Left hindlimb (tissue), 1 donor: ENCODE measurements around the gene ACSS3.

ENCODE experiments used
- DNase-seq: peaks from one replicate; pipeline ENCODE4 v3.0.0-alpha.2; 2018

Gene ACSS3

GRCh38 chr12:81231574-81232368, 153.9 kb downstream of the ACSS3 start:
- DNase-seq: no peak

DNA sequence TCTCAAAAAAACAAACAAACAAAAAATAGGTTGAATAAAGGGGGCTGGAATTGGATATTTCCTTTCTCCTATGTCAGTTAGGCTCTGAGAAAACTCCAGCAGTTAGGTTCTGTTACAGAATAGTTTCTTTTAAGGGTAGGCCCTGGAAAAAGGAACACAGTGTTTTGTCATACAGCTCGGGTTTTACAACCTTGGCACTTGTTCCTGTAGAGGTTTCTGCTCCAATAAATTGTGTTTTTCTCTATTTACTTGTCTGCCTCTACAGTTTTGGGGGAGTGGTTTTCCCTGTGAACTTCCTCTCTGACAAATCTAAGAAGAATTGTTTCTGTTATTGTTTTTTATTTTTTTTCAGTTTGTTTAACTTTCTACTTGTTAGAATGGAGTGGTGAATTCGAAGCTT, 167.6 kb downstream of the ACSS3 start:
- DNase-seq: no peak

GRCh38 chr12:81245907-81246570, 168.2 kb downstream of the ACSS3 start:
- no peak for DNase-seq

DNA sequence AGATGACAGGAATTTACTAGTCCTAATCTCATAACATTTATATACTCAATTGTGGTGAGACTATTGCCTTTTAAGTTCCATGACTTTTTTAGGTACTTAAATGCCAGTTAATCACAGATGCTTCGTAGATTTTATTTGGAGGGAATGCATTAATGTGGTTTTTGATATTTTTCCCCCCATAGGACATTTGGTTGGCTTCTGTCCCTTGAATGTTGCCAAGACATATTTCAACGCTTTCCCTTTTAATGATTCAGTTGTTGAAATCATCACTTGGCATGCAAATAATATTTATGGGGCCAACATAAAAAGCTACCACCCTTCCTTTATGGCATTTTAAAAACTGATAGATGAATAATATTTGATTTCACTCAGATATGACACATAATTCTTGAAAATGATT, 172.1 kb downstream of the ACSS3 start:
- no peak for DNase-seq

GRCh38 chr12:81252228-81252627, 174.3 kb downstream of the ACSS3 start:
- DNase-seq: no peak

GRCh38 chr12:81253360-81253759, 175.5 kb downstream of the ACSS3 start:
- no peak for DNase-seq

DNA sequence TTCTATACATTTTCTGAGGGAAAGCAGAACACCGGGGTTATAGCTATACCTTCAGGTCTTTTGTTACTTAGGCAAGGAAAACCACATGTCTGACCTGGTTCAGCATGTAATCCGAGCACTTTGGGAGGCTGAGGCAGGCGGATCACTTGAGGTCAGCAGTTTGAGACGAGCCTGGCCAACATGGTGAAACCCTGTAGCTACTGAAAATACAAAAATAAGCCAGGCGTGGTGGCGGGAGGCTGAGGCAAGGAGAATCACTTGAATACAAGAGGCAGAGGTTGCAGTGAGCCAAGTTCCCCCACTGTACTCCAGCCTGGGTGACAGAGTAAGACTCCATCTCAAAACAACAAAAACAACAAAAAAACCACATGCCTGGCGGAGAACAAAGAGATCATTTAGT, 177.6 kb downstream of the ACSS3 start:
- no peak for DNase-seq

DNA sequence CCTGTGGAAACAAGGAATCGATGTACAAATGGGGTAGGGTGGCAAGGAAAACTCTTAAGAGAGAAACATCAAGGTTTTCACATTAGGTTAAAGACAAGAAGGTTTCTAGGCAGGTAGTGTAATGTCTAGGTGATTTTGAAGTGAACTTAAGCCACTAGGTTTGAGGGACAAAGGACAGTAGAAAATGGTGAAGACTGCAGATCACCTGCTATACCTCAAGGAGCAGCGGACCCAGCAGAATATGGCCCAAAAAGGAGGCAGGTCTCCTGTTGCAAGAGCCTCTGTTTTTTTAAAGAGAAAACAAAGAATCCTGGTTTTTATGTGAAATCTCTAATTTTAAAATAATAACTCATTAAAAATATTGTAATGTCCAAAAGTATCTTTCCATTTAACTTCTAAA, 178.1 kb downstream of the ACSS3 start:
- no peak for DNase-seq

- no peak for DNase-seq
Observed at GRCh38 chr12:81257947-81258551, 180.2 kb downstream of the ACSS3 start.

- no peak for DNase-seq
Observed at GRCh38 chr12:81259360-81259759, 181.5 kb downstream of the ACSS3 start.

DNA sequence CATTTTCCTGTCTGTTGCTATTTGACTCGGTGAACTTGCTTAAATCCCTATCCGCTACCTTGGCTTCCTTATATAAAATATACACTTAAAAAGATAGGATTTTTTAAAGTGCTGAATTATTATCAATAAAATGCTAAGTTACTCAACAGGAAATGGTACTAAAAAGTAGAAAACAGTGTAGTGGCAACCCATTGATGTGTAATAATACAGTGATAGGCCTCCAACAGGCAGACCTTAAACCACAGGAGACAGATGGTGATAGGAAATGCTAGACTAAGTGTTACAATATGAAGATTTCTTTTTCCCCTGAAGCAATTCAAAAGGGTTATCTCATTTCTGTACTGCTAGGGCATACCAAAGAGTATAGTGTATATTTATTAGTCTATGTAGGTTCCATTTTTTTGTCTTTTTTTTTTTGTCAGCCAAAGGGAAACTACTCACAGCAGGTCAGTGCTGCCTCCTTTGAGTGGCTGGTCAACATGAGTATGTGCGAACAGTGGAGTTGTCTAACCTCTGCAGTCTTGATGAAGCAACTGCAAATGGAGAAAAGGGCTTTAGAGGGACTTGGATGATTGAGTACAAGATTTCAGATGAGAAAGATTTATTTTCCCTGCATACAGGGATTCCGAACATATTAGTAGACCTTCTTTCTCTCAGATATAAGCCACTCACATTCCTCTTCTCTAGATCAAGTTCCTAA, 183.8 kb downstream of the ACSS3 start:
- no peak for DNase-seq

- no peak for DNase-seq
Observed at GRCh38 chr12:81263072-81263471, 185.2 kb downstream of the ACSS3 start.

- DNase-seq: no peak
Observed at GRCh38 chr12:81270385-81270784, 192.5 kb downstream of the ACSS3 start.

GRCh38 chr12:81274637-81275529, 197.0 kb downstream of the ACSS3 start:
- DNase-seq: no peak

GRCh38 chr12:81284137-81284536, 206.3 kb downstream of the ACSS3 start:
- no peak for DNase-seq

DNA sequence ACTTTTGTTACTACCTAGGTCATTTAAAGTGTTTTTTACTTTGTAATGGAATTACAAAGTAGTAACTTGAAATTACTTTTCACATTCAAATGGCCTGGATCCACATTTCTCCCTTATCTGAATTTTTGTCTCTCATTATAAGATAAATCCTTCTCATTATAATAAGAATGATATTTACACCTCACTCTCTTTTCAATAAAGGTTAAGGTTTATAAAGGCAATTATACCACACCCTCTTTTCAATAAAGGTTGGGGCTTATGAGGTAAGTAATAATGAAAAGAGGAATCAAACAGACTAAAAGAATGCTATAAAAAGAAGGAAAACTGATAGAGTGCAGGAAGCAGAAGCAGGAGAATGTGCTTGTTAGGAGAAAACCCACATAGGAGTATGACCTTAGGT, 210.8 kb downstream of the ACSS3 start:
- DNase-seq: no peak

DNA sequence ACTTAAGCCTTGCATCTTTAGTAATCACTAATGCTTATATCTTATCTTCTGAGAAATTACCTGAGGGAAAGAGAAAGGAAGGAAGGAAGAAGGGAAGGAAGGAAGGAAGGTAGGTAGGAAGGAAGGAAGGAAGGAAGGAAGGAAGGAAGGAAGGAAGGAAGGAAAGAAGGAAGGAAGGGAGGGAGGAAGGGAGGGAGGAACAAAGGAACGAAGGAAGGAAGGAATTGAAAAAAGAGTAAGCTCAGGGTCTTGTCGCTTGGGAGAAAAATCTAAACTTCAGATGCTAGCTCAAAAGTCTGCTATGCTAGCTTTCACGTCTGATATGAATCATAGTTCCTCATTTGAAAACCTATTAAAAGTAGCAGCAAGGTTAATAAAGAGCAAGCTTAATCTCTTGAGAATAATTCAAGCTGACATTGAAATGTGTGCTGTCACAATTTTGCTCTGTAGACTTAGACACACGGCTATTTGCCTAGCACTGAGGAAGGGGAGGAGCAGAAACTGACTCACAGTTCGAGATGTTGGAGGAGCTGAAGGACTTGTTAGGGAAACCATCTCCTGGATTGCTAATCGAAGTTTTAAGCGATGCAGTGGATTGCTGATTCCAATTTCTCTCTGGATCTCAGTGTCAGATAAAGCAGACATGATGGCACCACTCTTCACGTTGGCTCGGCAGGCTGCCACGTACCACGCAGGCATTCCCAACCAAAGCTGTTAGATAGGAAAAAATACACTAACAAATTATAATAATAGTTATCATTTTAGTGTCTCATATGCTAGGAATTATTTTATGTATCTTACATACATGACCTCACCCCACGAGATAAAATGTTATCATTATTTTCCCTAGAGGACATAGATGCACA, 216.7 kb downstream of the ACSS3 start:
- no peak for DNase-seq

- no peak for DNase-seq
Observed at GRCh38 chr12:81295251-81295650, 217.4 kb downstream of the ACSS3 start.

DNA sequence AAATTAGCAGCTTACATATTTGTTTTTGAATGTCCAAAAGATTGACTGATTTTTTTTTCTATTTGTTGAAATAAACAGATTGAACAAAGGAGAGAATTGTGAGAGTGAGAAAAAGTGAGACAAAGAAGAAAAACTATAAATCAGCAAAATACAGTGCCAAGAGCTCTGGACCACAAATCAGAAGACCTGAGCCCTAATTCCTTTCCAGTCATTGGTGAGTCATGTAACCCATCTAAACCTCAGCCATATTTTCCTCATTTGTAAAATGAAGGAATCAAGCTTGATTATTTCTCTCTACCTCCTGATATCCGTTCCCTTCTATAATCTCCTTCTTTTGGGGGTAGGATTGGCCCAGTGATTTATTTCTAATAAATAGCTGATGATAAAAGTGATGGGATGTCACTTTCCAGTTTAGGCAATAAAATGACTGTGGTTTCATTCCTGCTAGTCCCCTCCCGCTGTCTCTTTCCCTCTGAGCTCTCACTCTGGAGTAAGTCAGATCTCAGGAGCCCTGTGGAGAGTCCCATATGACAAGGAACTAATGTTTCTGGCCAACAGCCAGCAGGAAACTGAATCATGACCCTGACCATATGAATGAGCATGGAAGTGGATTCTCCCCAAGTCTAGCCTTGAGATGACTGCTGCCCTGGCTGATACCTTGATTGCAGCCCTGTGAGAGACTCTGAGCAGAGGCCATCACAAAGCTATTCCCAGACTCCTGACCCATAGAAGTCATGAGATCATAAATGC, 218.9 kb downstream of the ACSS3 start:
- no peak for DNase-seq

DNA sequence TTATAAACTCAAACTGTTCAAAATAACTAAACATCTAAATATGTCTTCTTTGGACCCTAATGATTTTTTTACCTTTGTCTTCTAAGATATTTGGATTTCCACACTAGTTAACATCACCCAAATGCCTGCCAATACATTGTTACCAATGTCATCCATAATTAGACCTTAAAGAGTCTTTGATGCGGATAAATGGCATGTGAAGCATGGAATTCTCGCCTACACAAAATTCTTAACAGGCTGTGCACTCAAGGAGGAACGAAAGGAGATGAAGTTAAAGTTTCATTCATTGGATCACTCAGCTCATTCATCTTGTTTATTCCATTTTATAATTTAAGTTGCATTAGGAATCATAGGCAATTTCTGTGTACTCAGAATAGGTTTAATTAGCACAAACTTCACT, 219.7 kb downstream of the ACSS3 start:
- no peak for DNase-seq

GRCh38 chr12:81300454-81300853, 222.6 kb downstream of the ACSS3 start:
- no peak for DNase-seq
